BE2C (cell line): Measurements from ENCODE around the gene SELENON.

Experiments
- DNase-seq: peaks from one replicate; pipeline ENCODE4 v3.0.0-alpha.2; 2020
- H3K27me3 ChIP-seq: fragments of 250-450 bp; sonication (Bioruptor Pico); 2 replicates; pipeline ENCODE4 v1.5.1; 2020; ENCODE audit warnings: mild to moderate bottlenecking
- H3K36me3 ChIP-seq: fragments of 250-450 bp; sonication (Bioruptor Pico); 2 replicates; pipeline ENCODE4 v1.5.1; 2020; ENCODE audit warnings: mild to moderate bottlenecking
- H3K4me1 ChIP-seq: fragments of 250-450 bp; sonication (Bioruptor Pico); 2 replicates; pipeline ENCODE4 v1.5.1; 2020
- H3K4me3 ChIP-seq: 2 replicates; pipeline ENCODE4 v1.5.1; 2011; ENCODE audit warnings: low read depth, low read length
- H3K9me3 ChIP-seq: fragments of 250-450 bp; sonication (Bioruptor Pico); 2 replicates; pipeline ENCODE4 v1.5.1; 2020
- TF ChIP-seq, protein P1 (sequence below): IDR thresholded peaks from 2 replicates; pipeline ENCODE4 v1.5.1; 2012; ENCODE audit warnings: mild to moderate bottlenecking, low read depth, low read length

Gene SELENON

GRCh38 chr1:25864434-25864833, 64.4 kb downstream of the SELENON start:
- TF ChIP-seq, protein P1, sequence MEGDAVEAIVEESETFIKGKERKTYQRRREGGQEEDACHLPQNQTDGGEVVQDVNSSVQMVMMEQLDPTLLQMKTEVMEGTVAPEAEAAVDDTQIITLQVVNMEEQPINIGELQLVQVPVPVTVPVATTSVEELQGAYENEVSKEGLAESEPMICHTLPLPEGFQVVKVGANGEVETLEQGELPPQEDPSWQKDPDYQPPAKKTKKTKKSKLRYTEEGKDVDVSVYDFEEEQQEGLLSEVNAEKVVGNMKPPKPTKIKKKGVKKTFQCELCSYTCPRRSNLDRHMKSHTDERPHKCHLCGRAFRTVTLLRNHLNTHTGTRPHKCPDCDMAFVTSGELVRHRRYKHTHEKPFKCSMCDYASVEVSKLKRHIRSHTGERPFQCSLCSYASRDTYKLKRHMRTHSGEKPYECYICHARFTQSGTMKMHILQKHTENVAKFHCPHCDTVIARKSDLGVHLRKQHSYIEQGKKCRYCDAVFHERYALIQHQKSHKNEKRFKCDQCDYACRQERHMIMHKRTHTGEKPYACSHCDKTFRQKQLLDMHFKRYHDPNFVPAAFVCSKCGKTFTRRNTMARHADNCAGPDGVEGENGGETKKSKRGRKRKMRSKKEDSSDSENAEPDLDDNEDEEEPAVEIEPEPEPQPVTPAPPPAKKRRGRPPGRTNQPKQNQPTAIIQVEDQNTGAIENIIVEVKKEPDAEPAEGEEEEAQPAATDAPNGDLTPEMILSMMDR: no peak
- Histone ChIP-seq H3K27me3 (no peaks in the 10 kb centered on the region), H3K4me1 (no peaks in the 10 kb centered on the region), H3K4me3 (no peak overlapping the region), H3K36me3 (no peaks in the 10 kb centered on the region), H3K9me3 (no peaks in the 10 kb centered on the region)
- DNase-seq: no peak

DNA sequence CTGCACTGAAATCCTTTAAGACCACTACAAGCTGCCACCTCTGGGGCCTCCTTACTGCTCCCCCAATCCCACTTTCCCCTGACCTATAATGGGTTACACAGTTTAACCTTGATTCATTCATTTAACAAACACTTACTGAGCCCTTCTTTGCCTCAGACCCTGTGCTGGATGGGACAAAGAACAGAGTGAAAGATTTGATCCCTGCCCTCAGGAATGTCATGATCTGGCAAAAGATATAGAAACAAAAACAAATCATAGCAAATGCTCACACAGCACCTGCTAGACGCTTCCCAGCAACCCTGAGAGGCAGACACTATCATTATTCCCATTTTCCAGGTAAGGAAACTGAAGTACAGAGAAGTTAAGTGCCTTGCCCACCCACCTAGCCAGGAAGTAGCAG, 66.3 kb downstream of the SELENON start:
- Histone ChIP-seq H3K27me3 (no peaks in the 10 kb centered on the region), H3K4me3 (no peak overlapping the region), H3K4me1 (no peaks in the 10 kb centered on the region), H3K36me3 (no peaks in the 10 kb centered on the region), H3K9me3 (no peaks in the 10 kb centered on the region)
- TF ChIP-seq, protein P1: no peak
- no peak for DNase-seq

- Histone ChIP-seq H3K9me3 (no peaks in the 10 kb centered on the region), H3K36me3 (no peaks in the 10 kb centered on the region), H3K4me3 (no peak overlapping the region), H3K27me3 (no peaks in the 10 kb centered on the region), H3K4me1 (no peaks in the 10 kb centered on the region)
- TF ChIP-seq, protein P1: no peak
- DNase-seq: no peak
These were observed 67.4 kb downstream of the SELENON start for GRCh38 chr1:25867210-25867991.
